Activated CD4-positive, CD25-positive, alpha-beta regulatory T cell treated with anti-CD3 and anti-CD28 coated beads, Interleukin-2, amount 50 U/mL, for 16 hours (primary cell): Measurements from ENCODE around the gene PIP5KL1.
"Not testable (repeated sequence)": the region's sequence is repeated elsewhere in the genome, so short reads cannot be mapped to it uniquely, and the experiment has no call there.

Source experiments
- DNase-seq: peaks from one replicate; pipeline ENCODE4 v3.0.0-alpha.2; 2020; ENCODE audit warnings: low read depth, low spot score

The PIP5KL1 gene

DNA sequence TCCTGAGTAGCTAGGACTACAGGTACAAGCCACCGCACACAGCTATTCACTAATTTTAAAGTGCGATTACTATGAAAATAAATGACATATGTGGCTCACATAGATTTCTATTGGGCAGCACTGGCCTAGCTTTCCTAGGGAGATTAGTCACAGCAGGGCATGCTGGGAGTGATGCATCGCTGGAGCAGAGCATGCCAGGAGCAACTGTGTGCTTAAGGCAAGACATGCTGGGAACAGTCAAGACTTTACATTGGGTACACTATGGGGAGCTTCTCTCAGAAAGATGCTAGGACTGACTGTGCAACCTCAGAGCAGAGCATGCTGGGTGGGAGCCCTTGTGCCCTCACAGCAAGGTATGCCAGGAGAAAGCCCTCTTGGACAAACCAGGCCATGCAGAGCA is 40.5 kb downstream of the PIP5KL1 start:
- DNase-seq = no peak

DNA sequence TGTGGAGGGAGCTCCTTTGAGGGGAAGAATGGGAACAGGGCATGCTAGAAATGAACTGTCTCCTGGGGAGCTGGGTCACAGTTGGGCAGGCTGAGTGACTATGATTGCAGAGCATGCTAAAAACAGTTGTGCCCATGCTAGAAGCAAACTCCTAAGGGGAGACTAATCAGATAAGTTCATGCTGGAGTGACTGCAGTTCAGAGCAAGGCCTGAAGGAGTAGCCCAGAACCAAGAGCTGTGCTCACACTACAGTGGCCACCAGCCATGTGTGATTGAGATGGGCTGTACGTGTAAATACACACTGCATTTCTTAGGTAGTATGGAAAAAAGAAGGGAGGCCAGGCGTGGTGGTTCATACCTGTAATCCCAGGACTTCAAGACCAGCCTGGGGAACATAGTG is 42.8 kb downstream of the PIP5KL1 start:
- no peak for DNase-seq

DNA sequence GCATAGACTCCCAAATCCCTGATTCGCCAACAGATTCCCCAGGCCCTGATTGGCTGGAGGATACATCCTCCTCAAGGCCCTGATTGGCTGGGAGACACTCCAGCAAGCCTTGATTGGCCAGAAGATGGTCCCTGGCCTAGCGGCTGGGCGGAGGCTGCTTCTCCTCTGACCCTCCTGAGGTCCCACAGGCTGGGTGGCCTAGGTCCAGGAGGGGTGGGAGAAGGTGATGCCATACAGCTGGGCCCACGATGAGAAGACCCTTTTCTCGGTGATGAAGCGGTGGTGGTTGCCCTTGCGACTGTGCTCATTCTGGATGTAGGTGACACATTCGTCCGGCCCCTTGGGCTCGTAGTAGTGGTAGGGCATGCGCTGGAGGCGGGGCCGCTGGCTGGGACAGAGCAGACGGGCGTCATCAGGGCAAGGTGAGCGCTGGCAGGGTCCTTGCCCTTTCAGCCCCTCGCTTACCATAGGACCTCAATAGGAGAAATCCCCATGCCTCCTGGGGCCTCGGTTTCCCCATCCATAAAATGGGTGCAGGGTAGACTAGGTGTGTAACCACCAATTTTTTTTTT is 44.1 kb downstream of the PIP5KL1 start:
- DNase-seq = no peak

- no peak for DNase-seq
Observed at GRCh38 chr9:127885508-127886281, 44.9 kb downstream of the PIP5KL1 start.

- DNase-seq = no peak
Observed at GRCh38 chr9:127884976-127885490, 45.5 kb downstream of the PIP5KL1 start.

- no peak for DNase-seq
Observed at GRCh38 chr9:127884427-127884911, 46.1 kb downstream of the PIP5KL1 start.

- DNase-seq = no peak
Observed at GRCh38 chr9:127883959-127884358, 46.6 kb downstream of the PIP5KL1 start.

DNA sequence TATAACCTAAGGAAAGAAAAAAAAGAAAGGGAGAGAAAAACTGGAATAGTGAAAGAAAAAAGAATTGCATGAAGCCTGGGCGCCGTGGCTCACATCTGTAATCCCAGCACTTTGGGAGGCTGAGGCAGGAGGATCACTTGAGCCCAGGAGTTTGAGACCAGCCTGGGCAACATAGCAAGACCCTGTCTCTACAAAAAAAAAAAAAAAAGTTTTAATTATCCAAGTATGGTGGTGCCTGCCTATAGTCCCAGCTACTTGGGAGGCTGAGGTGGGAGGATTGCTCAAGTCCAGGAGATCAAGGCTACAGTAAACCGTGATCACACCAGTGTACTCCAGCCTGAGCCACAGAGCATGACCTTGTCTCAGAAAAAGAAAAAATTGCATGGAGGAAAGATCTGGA is 48.9 kb downstream of the PIP5KL1 start:
- not testable (repeated sequence) for DNase-seq

- DNase-seq = no peak
Observed at GRCh38 chr9:127880143-127880542, 50.4 kb downstream of the PIP5KL1 start.

GRCh38 chr9:127878652-127879390 is 51.8 kb downstream of the PIP5KL1 start:
- no peak for DNase-seq

- DNase-seq = no peak
Observed at GRCh38 chr9:127878001-127878651, 52.5 kb downstream of the PIP5KL1 start.

DNA sequence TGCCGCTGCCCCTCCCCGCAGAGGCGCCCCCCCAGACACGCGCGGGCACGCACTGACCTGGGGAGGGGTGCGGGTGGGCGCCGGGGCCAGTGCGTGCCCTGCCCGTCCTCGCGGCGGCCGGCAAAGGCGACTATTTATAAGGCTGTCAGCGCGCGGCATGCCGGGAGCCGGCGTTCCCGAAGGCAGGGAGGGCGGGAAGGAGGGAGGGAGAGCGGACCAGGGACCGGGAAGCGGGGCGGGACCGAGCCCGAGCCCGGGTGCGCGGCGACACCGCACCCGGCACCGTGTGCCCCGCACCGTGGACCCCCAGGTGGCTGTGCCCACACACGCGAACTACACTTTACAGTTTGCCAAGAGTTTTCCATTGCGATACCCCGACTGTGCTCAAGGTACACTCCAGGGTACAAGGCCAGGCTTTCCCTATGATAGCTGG is 53.0 kb downstream of the PIP5KL1 start, which contains the start of gene AK1:
TSS of gene AK1 (minus strand) at position 110 of the 433 bp plus-strand sequence. CDS start 3,058 bp downstream, outside the sequence.
- DNase-seq = no peak

- DNase-seq = no peak
Observed at GRCh38 chr9:127876764-127877562, 53.6 kb downstream of the PIP5KL1 start.

DNA sequence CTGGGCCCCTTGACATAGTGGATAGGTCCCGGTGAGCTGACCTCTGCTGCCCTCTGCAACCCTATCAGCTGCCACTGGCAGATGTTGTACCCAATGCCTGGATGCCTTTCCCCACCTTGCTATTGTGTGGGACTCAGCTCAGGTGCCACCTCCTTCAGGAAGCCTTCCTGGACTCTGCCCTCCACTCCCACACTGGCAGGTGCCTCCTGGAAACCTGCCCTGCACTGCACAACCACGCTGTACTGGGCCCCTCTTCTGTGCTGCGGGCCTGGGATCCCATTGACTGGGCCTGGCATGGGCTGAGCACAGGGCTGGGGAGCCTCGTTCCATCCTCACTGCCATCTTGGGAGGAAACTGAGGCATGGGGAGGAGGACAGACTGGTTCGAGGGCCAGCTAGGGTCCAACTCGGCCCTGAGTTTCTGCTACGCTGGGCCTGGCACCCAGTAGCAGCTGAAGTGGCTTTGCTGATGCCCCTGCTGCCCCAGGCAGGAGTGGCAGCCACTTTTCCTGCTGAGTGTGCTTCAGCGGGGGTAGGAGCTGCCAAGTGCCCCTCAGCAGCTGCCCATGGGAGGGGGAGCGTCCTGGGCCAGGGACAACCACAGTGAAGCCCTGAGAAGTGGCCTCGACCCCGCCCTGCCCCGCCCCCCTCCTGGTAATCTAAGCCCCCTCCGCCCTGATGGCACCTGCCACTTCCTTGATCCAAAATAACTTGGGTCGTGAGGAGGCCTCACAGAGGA is 54.4 kb downstream of the PIP5KL1 start:
- DNase-seq = no peak

GRCh38 chr9:127875306-127875966 is 55.1 kb downstream of the PIP5KL1 start:
- no peak for DNase-seq

GRCh38 chr9:127874301-127875221 is 56.0 kb downstream of the PIP5KL1 start:
- no peak for DNase-seq

DNA sequence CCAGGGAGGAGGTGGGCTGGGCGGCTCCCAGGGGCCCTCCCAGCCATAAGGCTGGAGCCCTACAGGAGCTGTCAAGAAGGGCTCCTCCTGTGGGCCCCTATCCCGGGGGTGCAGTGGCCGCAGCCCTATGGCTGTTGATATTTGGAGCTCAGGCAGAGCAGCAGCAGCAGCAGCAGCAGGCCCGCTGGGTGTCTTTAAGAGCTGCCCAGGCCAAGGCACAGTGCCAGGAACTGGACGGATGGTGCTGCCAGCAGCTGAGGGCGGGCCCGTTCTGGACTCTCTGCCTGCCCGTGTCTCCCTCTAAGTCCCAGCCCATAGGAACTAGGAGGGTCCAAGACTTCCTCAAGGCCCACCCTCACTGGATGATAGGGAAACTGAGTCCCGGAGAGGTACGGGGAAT is 56.7 kb downstream of the PIP5KL1 start:
- no peak for DNase-seq

GRCh38 chr9:127873223-127873691 is 57.3 kb downstream of the PIP5KL1 start:
- DNase-seq = no peak
